A549 treated with AZD9567 at 1 μM for 4 hours (cell line): ENCODE measurements around the gene KDELR3. TPM values are rescaled to one million over a fixed set of nuclear protein-coding genes. Genes with fewer than 3 reads are reported as not detected.

Source experiments
- total RNA-seq: library from RNA; stranded (reverse); fragments of 200-300 nt; extraction: Qiagen RNA extraction; gene quantifications from 5 replicates; pipeline ENCODE4 v1.2.3, GENCODE V29; 2022; ENCODE audit not compliant: insufficient read depth

Gene KDELR3
- 16.2 to 22.1 TPM (median 19.3 TPM) in 5 replicates for total RNA-seq

DNA sequence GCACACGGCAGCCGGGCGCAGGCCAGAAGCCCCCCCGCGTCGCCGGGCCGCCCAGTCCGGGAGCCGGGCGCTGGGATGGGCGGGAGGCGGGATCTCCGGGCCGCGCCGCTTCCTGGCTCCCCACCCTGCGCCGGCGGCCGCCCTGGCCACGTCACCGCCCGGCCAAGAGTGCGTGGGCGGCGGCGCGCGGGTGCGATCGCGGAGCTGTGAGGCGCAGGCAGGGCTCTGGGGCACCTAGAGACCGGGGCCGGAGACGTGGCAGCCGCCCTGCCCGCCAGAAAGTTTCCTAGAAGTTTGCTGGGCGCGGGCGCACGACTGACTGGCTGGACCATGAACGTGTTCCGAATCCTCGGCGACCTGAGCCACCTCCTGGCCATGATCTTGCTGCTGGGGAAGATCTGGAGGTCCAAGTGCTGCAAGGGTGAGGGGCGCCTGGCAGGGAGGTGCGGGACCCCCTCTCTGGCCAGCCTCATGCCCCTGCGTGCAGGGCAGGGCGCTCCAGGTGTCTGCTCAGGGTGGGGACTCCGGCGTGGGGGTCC is at the start of gene KDELR3:
Gene KDELR3, plus strand, starts transcription at position 193 of the 539 bp plus-strand sequence. Its CDS starts 138 bp downstream, at position 331.

GRCh38 chr22:38455076-38455529 is 12.8 kb upstream of the KDELR3 start, which contains the start of gene KCNJ4:
Gene KCNJ4 (minus strand): TSS chr22:38455199. CDS start chr22:38428132, 27,067 bp downstream.

GRCh38 chr22:38506118-38506962 is 38.4 kb downstream of the KDELR3 start, which contains the start of gene DDX17:
Gene DDX17 (minus strand): TSS chr22:38506311.

Other genes with a start within 250 kb of the KDELR3 start
- 39.3 to 54.9 TPM (median 51.4 TPM) in 5 replicates for gene TMEM184B, start 195.1 kb upstream of the KDELR3 start, total RNA-seq
- gene CSNK1E, start 150.7 kb upstream of the KDELR3 start, total RNA-seq, result 62.6 to 100 TPM (median 97.0 TPM) in 5 replicates
- gene KCNJ4, start 12.9 kb upstream of the KDELR3 start, total RNA-seq, result 0.37 to 0.71 TPM (median 0.52 TPM) in 4 of 5 replicates, not detected in the other
- gene DDX17, start 38.2 kb downstream of the KDELR3 start, total RNA-seq, result 85.8 to 110 TPM (median 87.2 TPM) in 5 replicates
- 2.6 to 4.4 TPM (median 3.2 TPM) in 4 of 5 replicates, not detected in the other for gene DMC1, start 102.1 kb downstream of the KDELR3 start, total RNA-seq
- 0.67 to 1.0 TPM (median 0.85 TPM) in 4 of 5 replicates, not detected in the other for gene FAM227A, start 188.3 kb downstream of the KDELR3 start, total RNA-seq
- gene CBY1, start 188.5 kb downstream of the KDELR3 start, total RNA-seq, result 16.6 to 19.8 TPM (median 17.0 TPM) in 5 replicates
- gene TOMM22, start 213.9 kb downstream of the KDELR3 start, total RNA-seq, result 68.2 to 99.2 TPM (median 68.9 TPM) in 5 replicates
- 26.2 to 44.2 TPM (median 28.3 TPM) in 5 replicates for gene JOSD1, start 232.8 kb downstream of the KDELR3 start, total RNA-seq
- 7.7 to 10.6 TPM (median 8.8 TPM) in 5 replicates for gene GTPBP1, start 237.8 kb downstream of the KDELR3 start, total RNA-seq